Endothelial cell of umbilical vein (primary cell): ENCODE results near the gene GPATCH2L. TPM values are rescaled to one million over a fixed set of nuclear protein-coding genes. Genes with fewer than 3 reads are reported as not detected.
A peak's percentile ranks its signal among the peaks of the same experiment; 100 is the strongest.

ENCODE experiments used
- BruUV-seq: library from RNA; stranded (reverse); fragments of 400-500 nt; replicated peaks from 2 replicates; lab custom pipeline; 2021; lab: Mats Ljungman, UMichigan
- CTCF ChIA-PET: fragments of 300-600, 350-600 bp; sonication (Branson Sonifier 250); formaldehyde crosslinking; loops from one replicate; lab custom pipeline; 2021; ENCODE audit warnings: antibody characterized with exemption, inconsistent platforms; lab: Charles Lee
- POLR2A ChIA-PET: fragments of 300-600, 350-600 bp; sonication (Branson Sonifier 250); formaldehyde crosslinking; loops from one replicate; lab custom pipeline; 2021; ENCODE audit warnings: antibody characterized with exemption, inconsistent platforms; lab: Charles Lee
- DNase-seq: peaks from one replicate; pipeline ENCODE4 v3.0.0-alpha.2; 2011; ENCODE audit warnings: low read depth, low spot score
- FAIRE-seq: peaks from 2 replicates; lab custom pipeline; 2011; peaks lifted over from hg19 to GRCh38; lab: Jason Lieb, UNC
- H2AFZ ChIP-seq: 2 replicates; pipeline ENCODE4 v1.6.0; 2012; ENCODE audit warnings: low read depth, low read length, control low read depth, inconsistent platforms
- H3K27ac ChIP-seq: 2 replicates; pipeline ENCODE4 v1.5.1; 2011; ENCODE audit warnings: low read depth, mild to moderate bottlenecking, control low read depth, low read length, moderate library complexity; ENCODE audit not compliant: insufficient read depth
- H3K27me3 ChIP-seq, 2 experiments: 2 replicates each; pipeline versions ENCODE4 v1.6.0 to v1.6.1; 2011; ENCODE audit warnings: low read length in 2 of 2, mixed read lengths in 1 of 2; ENCODE audit not compliant: control insufficient read depth in 2 of 2, insufficient read depth in 2 of 2
- H3K36me3 ChIP-seq, 2 experiments: 2 replicates in 1 of 2; 3 replicates in 1 of 2; pipeline ENCODE4 v1.5.1; 2011; ENCODE audit warnings: low read length in 2 of 2, mild to moderate bottlenecking in 1 of 2, moderate library complexity in 1 of 2; ENCODE audit not compliant: control insufficient read depth in 2 of 2, insufficient read depth in 2 of 2; ENCODE audit errors: extremely low read depth in 1 of 2
- H3K4me1 ChIP-seq: 3 replicates; pipeline ENCODE4 v1.5.1; 2011; ENCODE audit warnings: mild to moderate bottlenecking, low read length; ENCODE audit not compliant: control insufficient read depth, insufficient read depth; ENCODE audit errors: extremely low read depth
- H3K4me2 ChIP-seq: 2 replicates; pipeline ENCODE4 v1.6.1; 2011; ENCODE audit warnings: low read length, control low read depth, mixed read lengths; ENCODE audit not compliant: insufficient read depth
- H3K4me3 ChIP-seq, 3 experiments: fragments of 200-600 bp in 1 of 3; sonication (generic), shearing (Covaris generic) in 1 of 3; replicated peaks in 1 of 3; 2 replicates each; pipeline ENCODE4 v1.5.1; 2011 to 2016; ENCODE audit warnings: control low read depth in 3 of 3, low read length in 3 of 3, mild to moderate bottlenecking in 2 of 3, inconsistent platforms in 1 of 3, low read depth in 1 of 3, moderate library complexity in 1 of 3; ENCODE audit not compliant: insufficient read depth in 1 of 3
- H3K79me2 ChIP-seq: 2 replicates; pipeline ENCODE4 v1.6.0; 2012; ENCODE audit warnings: low read length, inconsistent platforms; ENCODE audit not compliant: control insufficient read depth, insufficient read depth
- H3K9ac ChIP-seq: replicated peaks from 2 replicates; pipeline ENCODE3; 2011; ENCODE audit warnings: low read length, control low read depth; ENCODE audit not compliant: insufficient read depth; ENCODE audit errors: extremely low read depth
- H3K9me1 ChIP-seq: replicated peaks from 3 replicates; pipeline ENCODE4 v1.6.0; 2011; ENCODE audit warnings: mild to moderate bottlenecking, low read length; ENCODE audit not compliant: control insufficient read depth, insufficient read depth; ENCODE audit errors: extremely low read depth
- H3K9me3 ChIP-seq: replicated peaks from 2 replicates; pipeline ENCODE4 v1.5.1; 2012; ENCODE audit warnings: low read length, inconsistent platforms; ENCODE audit not compliant: control insufficient read depth, insufficient read depth
- H4K20me1 ChIP-seq: replicated peaks from 2 replicates; pipeline ENCODE3; 2011; ENCODE audit warnings: mild to moderate bottlenecking, low read length; ENCODE audit not compliant: control insufficient read depth, insufficient read depth; ENCODE audit errors: extremely low read depth
- FOS ChIP-seq: IDR thresholded peaks from 2 replicates; pipeline ENCODE4 v1.6.1; 2011; ENCODE audit warnings: mild to moderate bottlenecking, low read length, moderate library complexity, borderline replicate concordance; ENCODE audit not compliant: insufficient read depth
- GATA2 ChIP-seq: IDR thresholded peaks from 2 replicates; pipeline ENCODE4 v1.7.0; 2011; ENCODE audit warnings: low read depth, mild to moderate bottlenecking, moderate library complexity, mixed read lengths, low read length; ENCODE audit not compliant: insufficient read length, insufficient read depth
- JUN ChIP-seq: IDR thresholded peaks from 2 replicates; pipeline ENCODE4 v1.6.1; 2011; ENCODE audit warnings: borderline replicate concordance, low read depth; ENCODE audit not compliant: insufficient read length, insufficient read depth
- POLR2A ChIP-seq: IDR thresholded peaks from 2 replicates; pipeline ENCODE4 v1.6.1; 2012; ENCODE audit warnings: low read depth, mild to moderate bottlenecking, control low read depth, low read length
- POLR2AphosphoS5 ChIP-seq: IDR thresholded peaks from 2 replicates; pipeline ENCODE4 v1.6.1; 2012; ENCODE audit warnings: low read depth, mild to moderate bottlenecking, control low read depth, low read length, moderate library complexity; ENCODE audit not compliant: insufficient read depth
- dilution Hi-C: fragments of 300-500 bp; cut with MboI; formaldehyde crosslinking; loops from one replicate; pipeline ENCODE4 v1.15.0; 2019; ENCODE audit warnings: low sequenced_read_pairs; ENCODE audit not compliant: extremely low pct_ligation_motif_present
- intact Hi-C: fragments of 100-400 bp; cut with micrococcal nuclease; formaldehyde crosslinking; loops from one replicate; pipeline ENCODE4 v1.10.0; 2022
- polyA plus RNA-seq, 4 experiments: library from polyadenylated mRNA; depleted of rRNA in 3 of 4; stranded (reverse) in 3 of 4; unstranded in 1 of 4; fragments of >200 nt; gene quantifications; 2 replicates each; pipeline versions ENCODE4 v1.2.1 to v1.2.3, GENCODE V29; 2011 to 2012; ENCODE audit warnings: missing spikeins in 1 of 4
- total RNA-seq: library from RNA; stranded (reverse); gene quantifications from 2 replicates; pipeline ENCODE4 v1.2.3, GENCODE V29; 2021
- TF ChIP-seq, protein P1 (sequence below), 2 donors: IDR thresholded peaks; 1 replicate in 1 of 2; 2 replicates in 1 of 2; pipeline ENCODE4 v1.5.1; 2011; ENCODE audit warnings: low read length in 2 of 2, mild to moderate bottlenecking in 2 of 2, moderate library complexity in 2 of 2, control low read depth in 1 of 2, inconsistent platforms in 1 of 2, low read depth in 1 of 2; ENCODE audit not compliant: insufficient read depth in 1 of 2; ENCODE audit errors: extremely low read depth in 1 of 2
- TF ChIP-seq, protein P2 (sequence below): IDR thresholded peaks from 2 replicates; pipeline ENCODE4 v1.6.1; 2011; ENCODE audit not compliant: insufficient read depth, insufficient read length

The GPATCH2L gene
- total and polyA plus RNA-seq, 2 donors (not counting 3 experiments of a cell fraction or from before 2014, with no cell fraction given), result 23.3 to 40.0 TPM

DNA sequence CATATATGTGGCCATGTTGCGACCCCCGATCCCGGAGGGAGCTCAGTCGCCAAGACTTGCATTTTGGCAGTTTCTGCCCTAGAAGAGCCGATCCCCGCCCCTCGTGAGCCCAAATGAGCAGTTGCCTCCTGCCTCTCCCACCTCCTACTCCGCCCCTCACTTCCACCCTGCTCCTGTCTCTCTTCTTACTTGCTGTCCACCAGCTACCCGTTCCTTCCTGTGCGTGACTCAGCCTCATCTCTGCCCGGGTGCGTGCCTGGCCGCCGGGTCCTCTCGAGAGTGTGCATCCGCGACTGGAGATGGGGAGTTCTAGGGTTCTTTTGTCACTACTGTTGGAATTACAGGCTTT lies 585 bp downstream of the GPATCH2L start:
- BruUV-seq, result no TSS peak
- peak; percentile 94 for FAIRE-seq

More for the DNA sequence above, 585 bp downstream of the GPATCH2L start:
- Histone ChIP-seq H3K27me3 (peaks cover 6 to 8% of the 10 kb centered on the region in 2 experiments), H3K4me1 (peaks cover 36% of the 10 kb centered on the region), H3K79me2 (peaks cover 49% of the 10 kb centered on the region), H3K4me3 (peak overlapping the region; percentile 66 to 89 (median 81)), H3K9me1 (no peaks in the 10 kb centered on the region), H3K27ac (peak overlapping the region; percentile 88), H3K9ac (peak overlapping the region; percentile 96), H3K36me3 (peaks cover 6% of the 10 kb centered on the region in 2 experiments), H3K4me2 (peak overlapping the region; percentile 89), H4K20me1 (no peaks in the 10 kb centered on the region), H2AFZ (peak overlapping the region; percentile 61), H3K9me3 (no peaks in the 10 kb centered on the region)
- CTCF ChIA-PET, result interaction anchor here (0.6 to 1.8 kb wide), 4 partner anchors 29 to 201 kb away, joined by 3 to 6 read pairs (median 4); no protein-coding TSS in a partner anchor
- DNase-seq, result peak; percentile 86
- dilution Hi-C loops, result no loop called here
- POLR2A ChIA-PET, result no interaction called here
- TF ChIP-seq POLR2AphosphoS5 (peak; percentile 39), GATA2 (no peak), JUN (no peak), POLR2A (peak; percentile 81), FOS (peak; percentile 81)
- TF ChIP-seq, protein P1, sequence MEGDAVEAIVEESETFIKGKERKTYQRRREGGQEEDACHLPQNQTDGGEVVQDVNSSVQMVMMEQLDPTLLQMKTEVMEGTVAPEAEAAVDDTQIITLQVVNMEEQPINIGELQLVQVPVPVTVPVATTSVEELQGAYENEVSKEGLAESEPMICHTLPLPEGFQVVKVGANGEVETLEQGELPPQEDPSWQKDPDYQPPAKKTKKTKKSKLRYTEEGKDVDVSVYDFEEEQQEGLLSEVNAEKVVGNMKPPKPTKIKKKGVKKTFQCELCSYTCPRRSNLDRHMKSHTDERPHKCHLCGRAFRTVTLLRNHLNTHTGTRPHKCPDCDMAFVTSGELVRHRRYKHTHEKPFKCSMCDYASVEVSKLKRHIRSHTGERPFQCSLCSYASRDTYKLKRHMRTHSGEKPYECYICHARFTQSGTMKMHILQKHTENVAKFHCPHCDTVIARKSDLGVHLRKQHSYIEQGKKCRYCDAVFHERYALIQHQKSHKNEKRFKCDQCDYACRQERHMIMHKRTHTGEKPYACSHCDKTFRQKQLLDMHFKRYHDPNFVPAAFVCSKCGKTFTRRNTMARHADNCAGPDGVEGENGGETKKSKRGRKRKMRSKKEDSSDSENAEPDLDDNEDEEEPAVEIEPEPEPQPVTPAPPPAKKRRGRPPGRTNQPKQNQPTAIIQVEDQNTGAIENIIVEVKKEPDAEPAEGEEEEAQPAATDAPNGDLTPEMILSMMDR (IDR thresholded peaks at IDR 0.05; ENCODE audit: extremely low read depth in 1 of 2, insufficient read depth in 1 of 2, low read depth in 1 of 2, low read length in 2 of 2), result no peak
- TF ChIP-seq, protein P2, sequence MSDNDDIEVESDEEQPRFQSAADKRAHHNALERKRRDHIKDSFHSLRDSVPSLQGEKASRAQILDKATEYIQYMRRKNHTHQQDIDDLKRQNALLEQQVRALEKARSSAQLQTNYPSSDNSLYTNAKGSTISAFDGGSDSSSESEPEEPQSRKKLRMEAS, result peak; percentile 2
- intact Hi-C loops, result loop anchor here (1.0 to 5.0 kb wide), 3 partner anchors 165 to 490 kb away; partner anchors contain the start of genes ERG28, IFT43 and TTLL5
